ENCODE results near the gene SHISA9.
A peak's percentile ranks its signal among the peaks of the same experiment; 100 is the strongest.

SHISA9 gene

GRCh38 chr16:13032911-13033310, 131.5 kb downstream of the SHISA9 start:
- DNase-seq (ENCODE audit: low read depth): no peak
- H3K4me3 ChIP-seq (ENCODE audit: low read length): no peak overlapping the region
- TF ChIP-seq, protein P1, sequence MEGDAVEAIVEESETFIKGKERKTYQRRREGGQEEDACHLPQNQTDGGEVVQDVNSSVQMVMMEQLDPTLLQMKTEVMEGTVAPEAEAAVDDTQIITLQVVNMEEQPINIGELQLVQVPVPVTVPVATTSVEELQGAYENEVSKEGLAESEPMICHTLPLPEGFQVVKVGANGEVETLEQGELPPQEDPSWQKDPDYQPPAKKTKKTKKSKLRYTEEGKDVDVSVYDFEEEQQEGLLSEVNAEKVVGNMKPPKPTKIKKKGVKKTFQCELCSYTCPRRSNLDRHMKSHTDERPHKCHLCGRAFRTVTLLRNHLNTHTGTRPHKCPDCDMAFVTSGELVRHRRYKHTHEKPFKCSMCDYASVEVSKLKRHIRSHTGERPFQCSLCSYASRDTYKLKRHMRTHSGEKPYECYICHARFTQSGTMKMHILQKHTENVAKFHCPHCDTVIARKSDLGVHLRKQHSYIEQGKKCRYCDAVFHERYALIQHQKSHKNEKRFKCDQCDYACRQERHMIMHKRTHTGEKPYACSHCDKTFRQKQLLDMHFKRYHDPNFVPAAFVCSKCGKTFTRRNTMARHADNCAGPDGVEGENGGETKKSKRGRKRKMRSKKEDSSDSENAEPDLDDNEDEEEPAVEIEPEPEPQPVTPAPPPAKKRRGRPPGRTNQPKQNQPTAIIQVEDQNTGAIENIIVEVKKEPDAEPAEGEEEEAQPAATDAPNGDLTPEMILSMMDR (IDR thresholded peaks at IDR 0.05; ENCODE audit: insufficient read depth, low read depth, low read length, missing control alignments): no peak

DNA sequence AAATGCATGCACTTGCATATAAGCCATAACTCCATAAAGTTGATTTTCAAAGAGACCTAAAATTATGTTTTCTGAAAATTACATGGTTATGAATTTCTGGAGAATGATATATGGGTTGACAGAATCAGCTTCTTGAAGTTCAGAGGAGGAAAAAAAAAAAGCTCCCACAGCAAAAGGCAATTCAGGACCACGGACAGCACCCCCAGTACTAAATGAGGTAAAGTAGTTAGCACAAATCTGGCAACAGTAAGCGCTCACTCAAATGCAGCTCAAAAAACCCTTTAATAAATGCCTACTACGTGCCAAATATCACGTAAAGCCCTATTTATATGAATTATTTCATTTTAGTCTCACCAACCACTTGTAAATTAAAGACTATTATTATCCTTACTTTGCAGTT, 135.2 kb downstream of the SHISA9 start:
- TF ChIP-seq, protein P1 (IDR thresholded peaks at IDR 0.05; ENCODE audit: insufficient read depth, low read depth, low read length, missing control alignments): no peak
- DNase-seq (ENCODE audit: low read depth): peak; percentile 51
- no peak overlapping the region for H3K4me3 ChIP-seq (ENCODE audit: low read length)

GRCh38 chr16:13038591-13038990, 137.2 kb downstream of the SHISA9 start:
- no peak for DNase-seq (ENCODE audit: low read depth)
- no peak overlapping the region for H3K4me3 ChIP-seq (ENCODE audit: low read length)
- TF ChIP-seq, protein P1 (IDR thresholded peaks at IDR 0.05; ENCODE audit: insufficient read depth, low read depth, low read length, missing control alignments): no peak

DNA sequence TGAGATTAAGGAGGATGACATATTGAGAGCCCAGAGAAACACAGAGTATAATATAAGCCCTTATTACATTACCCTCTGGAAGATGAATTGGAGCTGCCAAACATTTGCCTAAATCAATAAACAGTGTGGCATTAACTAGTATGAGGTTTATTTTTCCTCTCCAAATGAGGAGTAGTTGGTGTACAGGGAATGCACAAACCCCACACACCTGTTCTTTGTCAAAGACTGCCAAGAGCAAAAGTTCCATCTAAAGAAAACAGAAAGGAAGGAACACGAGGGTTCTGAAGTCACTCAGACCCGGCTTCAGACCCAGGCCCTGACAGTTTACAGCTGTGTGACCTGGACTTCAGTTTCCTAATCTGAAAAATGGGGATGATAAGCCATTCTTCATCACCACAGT, 138.1 kb downstream of the SHISA9 start:
- no peak for DNase-seq (ENCODE audit: low read depth)
- no peak overlapping the region for H3K4me3 ChIP-seq (ENCODE audit: low read length)
- TF ChIP-seq, protein P1 (IDR thresholded peaks at IDR 0.05; ENCODE audit: insufficient read depth, low read depth, low read length, missing control alignments): no peak

DNA sequence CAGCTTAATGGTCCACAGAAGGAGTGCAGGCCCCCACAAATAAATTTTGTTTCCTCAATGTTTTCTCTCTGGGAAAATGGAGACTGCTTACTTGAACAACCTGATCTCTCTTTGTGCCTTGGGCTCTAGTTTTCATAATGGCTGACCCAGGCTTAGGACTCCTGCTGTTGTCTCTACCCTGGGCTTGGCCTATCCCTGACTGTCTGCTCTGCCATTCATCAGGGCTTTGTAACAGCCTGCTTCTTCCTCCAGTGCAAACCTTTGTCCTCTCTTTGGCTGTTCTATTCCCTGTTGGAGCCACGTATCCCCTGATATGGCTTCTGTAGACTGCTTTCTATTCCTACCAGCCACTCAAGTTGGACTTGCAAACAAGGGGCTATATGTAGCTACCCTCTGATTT, 139.8 kb downstream of the SHISA9 start:
- H3K4me3 ChIP-seq (ENCODE audit: low read length): no peak overlapping the region
- DNase-seq (ENCODE audit: low read depth): no peak
- TF ChIP-seq, protein P1 (IDR thresholded peaks at IDR 0.05; ENCODE audit: insufficient read depth, low read depth, low read length, missing control alignments): no peak

- TF ChIP-seq, protein P1 (IDR thresholded peaks at IDR 0.05; ENCODE audit: insufficient read depth, low read depth, low read length, missing control alignments): no peak
- no peak for DNase-seq (ENCODE audit: low read depth)
Observed at GRCh38 chr16:13041646-13042290, 140.4 kb downstream of the SHISA9 start.

GRCh38 chr16:13042291-13042685, 140.9 kb downstream of the SHISA9 start:
- TF ChIP-seq, protein P1 (IDR thresholded peaks at IDR 0.05; ENCODE audit: insufficient read depth, low read depth, low read length, missing control alignments): no peak
- no peak for DNase-seq (ENCODE audit: low read depth)
- H3K4me3 ChIP-seq (ENCODE audit: low read length): no peak overlapping the region

More at GRCh38 chr16:13041646-13042290, 140.4 kb downstream of the SHISA9 start:
- no peak overlapping the region for H3K4me3 ChIP-seq (ENCODE audit: low read length)

All from epithelial cell of esophagus (primary cell).